ENCODE results near the gene RERE.

RERE gene

GRCh38 chr1:8392522-8392921 lies 424.9 kb downstream of the RERE start:
- no peak for DNase-seq (ENCODE audit: low read depth)
- TF ChIP-seq CTCF (IDR thresholded peaks at IDR 0.05; ENCODE audit: insufficient read depth, low read depth, low read length, missing control alignments) = no peak
- no peak overlapping the region for H3K4me3 ChIP-seq (ENCODE audit: low read depth, low read length)

- no peak for TF ChIP-seq CTCF (IDR thresholded peaks at IDR 0.05; ENCODE audit: insufficient read depth, low read depth, low read length, missing control alignments)
- DNase-seq (ENCODE audit: low read depth) = no peak
Measured at GRCh38 chr1:8390707-8391106, 426.7 kb downstream of the RERE start.

DNA sequence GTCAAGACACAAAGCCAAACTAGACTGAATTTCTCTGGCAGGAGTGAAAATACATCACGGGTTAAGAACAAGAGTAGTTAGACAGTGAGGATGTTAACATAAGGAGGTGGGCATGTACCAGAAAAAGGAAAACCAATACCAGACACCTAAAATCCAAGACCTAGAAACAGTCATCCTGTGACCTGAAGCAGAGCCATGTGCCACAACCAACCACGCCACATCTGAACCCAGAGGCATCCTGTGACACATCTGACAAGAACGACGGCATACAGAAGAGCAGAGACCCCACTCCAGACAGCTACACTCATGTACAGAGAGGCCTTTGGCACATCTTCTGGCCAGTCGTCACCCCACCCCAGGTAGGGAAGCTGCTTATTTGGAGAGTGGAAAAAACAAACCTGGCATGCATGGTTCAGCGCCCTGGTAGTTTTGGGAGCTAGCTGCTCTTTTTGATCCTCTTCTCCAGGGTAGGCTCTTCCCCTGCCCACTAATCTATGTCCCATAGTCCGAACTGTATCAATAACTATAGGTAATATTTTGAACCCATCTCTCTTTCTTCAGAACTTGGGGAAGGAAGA lies 427.4 kb downstream of the RERE start:
- TF ChIP-seq CTCF (IDR thresholded peaks at IDR 0.05; ENCODE audit: insufficient read depth, low read depth, low read length, missing control alignments) = no peak
- H3K4me3 ChIP-seq (ENCODE audit: low read depth, low read length) = no peak overlapping the region

More at GRCh38 chr1:8390707-8391106, 426.7 kb downstream of the RERE start:
- H3K4me3 ChIP-seq (ENCODE audit: low read depth, low read length) = no peak overlapping the region

GRCh38 chr1:8388732-8389562 lies 428.5 kb downstream of the RERE start:
- TF ChIP-seq CTCF (IDR thresholded peaks at IDR 0.05; ENCODE audit: insufficient read depth, low read depth, low read length, missing control alignments) = no peak
- DNase-seq (ENCODE audit: low read depth) = no peak
- H3K4me3 ChIP-seq (ENCODE audit: low read depth, low read length) = no peak overlapping the region

More for the DNA sequence above, 427.4 kb downstream of the RERE start:
- no peak for DNase-seq (ENCODE audit: low read depth)

DNA sequence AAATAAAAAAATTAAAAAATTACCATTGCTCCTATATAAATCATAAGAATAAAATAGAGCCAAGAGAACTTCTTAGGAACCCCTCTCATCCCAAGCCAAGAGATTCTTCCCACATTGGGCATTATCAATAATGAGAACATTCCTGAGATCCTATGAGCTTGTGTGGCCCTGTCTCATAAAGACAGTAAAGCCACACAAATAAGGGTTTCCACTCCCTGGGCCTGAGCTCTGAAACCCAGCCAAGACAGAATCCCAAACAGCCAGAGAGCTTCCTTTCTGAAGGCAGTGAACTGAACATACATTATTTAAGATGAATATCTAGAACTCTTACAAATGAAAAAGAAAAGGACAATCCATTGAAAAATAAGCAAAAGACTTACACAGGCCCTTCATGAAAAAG lies 431.2 kb downstream of the RERE start:
- DNase-seq (ENCODE audit: low read depth) = no peak
- TF ChIP-seq CTCF (IDR thresholded peaks at IDR 0.05; ENCODE audit: insufficient read depth, low read depth, low read length, missing control alignments) = no peak
- H3K4me3 ChIP-seq (ENCODE audit: low read depth, low read length) = no peak overlapping the region

- TF ChIP-seq CTCF (IDR thresholded peaks at IDR 0.05; ENCODE audit: insufficient read depth, low read depth, low read length, missing control alignments) = no peak
- DNase-seq (ENCODE audit: low read depth) = no peak
- H3K4me3 ChIP-seq (ENCODE audit: low read depth, low read length) = no peak overlapping the region
Measured at GRCh38 chr1:8384577-8384976, 432.9 kb downstream of the RERE start.
